H9 (cell line): ENCODE data around the gene CRABP2. TPM values are rescaled to one million over a fixed set of nuclear protein-coding genes. Genes with fewer than 3 reads are reported as not detected.

Source experiments
- DNase-seq: peaks from one replicate; pipeline ENCODE4 v3.0.0-alpha.2; 2017
- H2AFZ ChIP-seq: one replicate; pipeline ENCODE4 v1.6.1; 2013; ENCODE audit warnings: mild to moderate bottlenecking, low read length, control low read depth, moderate library complexity
- H2AK5ac ChIP-seq: 2 replicates; pipeline ENCODE4 v1.6.1; 2013; ENCODE audit warnings: low read length, control low read depth, mixed read lengths; ENCODE audit not compliant: insufficient read length
- H2BK120ac ChIP-seq: one replicate; pipeline ENCODE4 v1.6.1; 2013; ENCODE audit warnings: low read depth, mild to moderate bottlenecking, low read length, control low read depth, inconsistent platforms; ENCODE audit not compliant: poor library complexity, severe bottlenecking
- H2BK12ac ChIP-seq: 2 replicates; pipeline ENCODE4 v1.6.1; 2013; ENCODE audit warnings: low read length, control low read depth, mixed read lengths, low read depth; ENCODE audit not compliant: insufficient read length
- H2BK15ac ChIP-seq: 2 replicates; pipeline ENCODE4 v1.6.1; 2013; ENCODE audit warnings: low read depth, low read length, control low read depth
- H2BK20ac ChIP-seq: one replicate; pipeline ENCODE4 v1.6.1; 2013; ENCODE audit warnings: low read depth, mild to moderate bottlenecking, low read length, control low read depth, inconsistent platforms; ENCODE audit not compliant: poor library complexity, severe bottlenecking
- H2BK5ac ChIP-seq: 2 replicates; pipeline ENCODE4 v1.6.1; 2013; ENCODE audit warnings: low read length, control low read depth, mixed read lengths; ENCODE audit not compliant: insufficient read length
- H3K14ac ChIP-seq: 2 replicates; pipeline ENCODE4 v1.6.1; 2013; ENCODE audit warnings: low read length, control low read depth; ENCODE audit not compliant: insufficient read depth
- H3K18ac ChIP-seq: 2 replicates; pipeline ENCODE4 v1.6.1; 2013; ENCODE audit warnings: low read depth, mild to moderate bottlenecking, mixed read lengths, low read length, control low read depth; ENCODE audit not compliant: insufficient read length
- H3K23ac ChIP-seq: 2 replicates; pipeline ENCODE4 v1.6.1; 2013; ENCODE audit warnings: low read length, control low read depth, mixed read lengths, low read depth; ENCODE audit not compliant: insufficient read length
- H3K23me2 ChIP-seq: 2 replicates; pipeline ENCODE4 v1.6.1; 2013; ENCODE audit warnings: low read depth, mild to moderate bottlenecking, mixed read lengths, low read length, control low read depth; ENCODE audit not compliant: insufficient read length, poor library complexity, severe bottlenecking
- H3K27ac ChIP-seq: 2 replicates; pipeline ENCODE4 v1.5.1; 2013; ENCODE audit warnings: low read length, control low read depth, mixed read lengths, low read depth; ENCODE audit not compliant: insufficient read length
- H3K27me3 ChIP-seq: 2 replicates; pipeline ENCODE4 v1.6.1; 2013; ENCODE audit warnings: low read length, control low read depth, inconsistent platforms; ENCODE audit not compliant: insufficient read depth
- H3K4ac ChIP-seq: 2 replicates; pipeline ENCODE4 v1.6.1; 2013; ENCODE audit warnings: low read depth, mild to moderate bottlenecking, control low read depth, inconsistent platforms, low read length, moderate library complexity
- H3K4me1 ChIP-seq: 2 replicates; pipeline ENCODE4 v1.6.1; 2013; ENCODE audit warnings: low read length, control low read depth, inconsistent platforms; ENCODE audit not compliant: insufficient read depth
- H3K4me2 ChIP-seq: 2 replicates; pipeline ENCODE4 v1.6.1; 2013; ENCODE audit warnings: low read length, control low read depth, mixed read lengths; ENCODE audit not compliant: insufficient read length, insufficient read depth
- H3K56ac ChIP-seq: 2 replicates; pipeline ENCODE4 v1.6.1; 2013; ENCODE audit warnings: low read depth, mild to moderate bottlenecking, mixed read lengths, low read length, control low read depth; ENCODE audit not compliant: insufficient read length
- H3K79me1 ChIP-seq: 2 replicates; pipeline ENCODE4 v1.6.1; 2013; ENCODE audit warnings: low read depth, mild to moderate bottlenecking, moderate library complexity, low read length, control low read depth, inconsistent platforms; ENCODE audit not compliant: insufficient read depth, poor library complexity, severe bottlenecking
- H3K79me2 ChIP-seq: 2 replicates; pipeline ENCODE4 v1.6.1; 2013; ENCODE audit warnings: low read length, control low read depth, inconsistent platforms; ENCODE audit not compliant: insufficient read depth
- H3K9ac ChIP-seq: 2 replicates; pipeline ENCODE4 v1.6.1; 2013; ENCODE audit warnings: low read length, control low read depth, mixed read lengths; ENCODE audit not compliant: insufficient read length; ENCODE audit errors: extremely low read depth
- H3K9me3 ChIP-seq: one replicate; pipeline ENCODE4 v1.6.1; 2013; ENCODE audit warnings: low read depth, low read length, inconsistent platforms; ENCODE audit not compliant: control insufficient read depth
- H3T11ph ChIP-seq: one replicate; pipeline ENCODE4 v1.6.1; 2013; ENCODE audit warnings: mild to moderate bottlenecking, low read length, control low read depth, inconsistent platforms
- H4K20me1 ChIP-seq: one replicate; pipeline ENCODE4 v1.6.1; 2013; ENCODE audit not compliant: control insufficient read depth, insufficient read length, insufficient read depth
- H4K5ac ChIP-seq: 2 replicates; pipeline ENCODE4 v1.6.1; 2013; ENCODE audit warnings: low read depth, mild to moderate bottlenecking, mixed read lengths, low read length, control low read depth; ENCODE audit not compliant: insufficient read length
- H4K8ac ChIP-seq: replicated peaks from 2 replicates; pipeline ENCODE4 v1.6.1; 2013; ENCODE audit warnings: low read length, control low read depth, mixed read lengths, low read depth; ENCODE audit not compliant: insufficient read length
- H4K91ac ChIP-seq: 2 replicates; pipeline ENCODE4 v1.6.1; 2013; ENCODE audit warnings: low read depth, mild to moderate bottlenecking, moderate library complexity, mixed read lengths, low read length, control low read depth; ENCODE audit not compliant: insufficient read length
- H3K27ac Mint-ChIP-seq, 3 experiments: 2 replicates in 2 of 3; 3 replicates in 1 of 3; pipeline ENCODE4 v1.8.0; 2020 to 2021; ENCODE audit warnings: mixed read lengths in 3 of 3, mild to moderate bottlenecking in 1 of 3, moderate library complexity in 1 of 3
- H3K27me3 Mint-ChIP-seq: 2 replicates; pipeline ENCODE4 v1.8.0; 2021; ENCODE audit warnings: low read depth, mild to moderate bottlenecking, moderate library complexity, mixed read lengths
- H3K36me3 Mint-ChIP-seq, 3 experiments: 2 replicates in 2 of 3; 3 replicates in 1 of 3; pipeline ENCODE4 v1.8.0; 2020 to 2021; ENCODE audit warnings: low read depth in 3 of 3, mixed read lengths in 3 of 3; ENCODE audit not compliant: insufficient read depth in 1 of 3
- H3K4me1 Mint-ChIP-seq, 2 experiments: 2 replicates each; pipeline ENCODE4 v1.8.0; 2020; ENCODE audit warnings: mixed read lengths in 2 of 2
- H3K4me3 Mint-ChIP-seq, 2 experiments: 2 replicates in 1 of 2; 3 replicates in 1 of 2; pipeline ENCODE4 v1.8.0; 2020 to 2021; ENCODE audit warnings: mild to moderate bottlenecking in 2 of 2, mixed read lengths in 2 of 2, moderate library complexity in 1 of 2
- H3K9me3 Mint-ChIP-seq, 2 experiments: 2 replicates in 1 of 2; 3 replicates in 1 of 2; pipeline ENCODE4 v1.8.0; 2020; ENCODE audit warnings: mild to moderate bottlenecking in 2 of 2, mixed read lengths in 2 of 2, moderate library complexity in 1 of 2
- CTCF ChIP-seq: fragments of 200-600 bp; sonication (generic); conservative IDR thresholded peaks from 3 replicates; pipeline ENCODE4 v1.8.0; 2021; ENCODE audit warnings: antibody characterized with exemption, mild to moderate bottlenecking
- WGBS: extraction: QIAGEN DNeasy Blood & Tissue Kit; methylation state at CpG from one replicate; pipeline ENCODE4 v1.1.7; 2013; ENCODE audit warnings: missing lambda C conversion rate, low lambda C conversion rate, mixed read lengths; ENCODE audit not compliant: insufficient read length; ENCODE audit errors: extremely low coverage; 5-methylcytosine and 5-hydroxymethylcytosine counted together
- total RNA-seq: library from RNA; stranded (reverse); gene quantifications from 2 replicates; pipeline ENCODE4 v1.2.1, GENCODE V29; 2021

CRABP2 gene
- total RNA-seq, 1 experiment from 2014 or later = 184 TPM

- Histone ChIP-seq H2BK15ac (no peak overlapping the region), H3K23ac (no peak overlapping the region), H2BK120ac (no peak overlapping the region), H3K4me1 (peaks cover 26% of the 10 kb centered on the region; the same call in 1 of the 2 replicates), H3K27me3 (no peaks in the 10 kb centered on the region), H3K4ac (no peak overlapping the region), H2BK20ac (no peak overlapping the region), H3K79me2 (no peaks in the 10 kb centered on the region), H2AFZ (no peak overlapping the region), H2BK12ac (no peak overlapping the region), H3K79me1 (no peaks in the 10 kb centered on the region), H4K91ac (no peak overlapping the region), H4K20me1 (no peaks in the 10 kb centered on the region), H3K14ac (no peak overlapping the region; the same call in 1 of the 2 replicates), H3K23me2 (no peaks in the 10 kb centered on the region), H3K9me3 (no peaks in the 10 kb centered on the region), H4K8ac (no peak overlapping the region), H3T11ph (no peak overlapping the region), H3K4me2 (no peak overlapping the region), H4K5ac (no peak overlapping the region), H2AK5ac (no peak overlapping the region), H3K18ac (peak overlapping the region; percentile 1), H3K27ac (no peak overlapping the region), H3K9ac (no peak overlapping the region), H2BK5ac (no peak overlapping the region), H3K56ac (no peak overlapping the region)
- peaks cover 5% of the 10 kb centered on the region for H3K27me3 Mint-ChIP-seq
- TF ChIP-seq CTCF = no peak
- peaks cover 93 to 98% of the 10 kb centered on the region in 2 experiments for H3K4me1 Mint-ChIP-seq
- H3K27ac Mint-ChIP-seq = peak overlapping the region; percentile 88 to 96 (median 89); a peak in 6 of 7 replicates
- no peaks in the 10 kb centered on the region; a peak in 1 of 5 replicates for H3K9me3 Mint-ChIP-seq
- H3K36me3 Mint-ChIP-seq = no peaks in the 10 kb centered on the region; a peak in 2 of 7 replicates
- DNase-seq = no peak
- WGBS = no CpG with 5 or more reads among the region's 3 CpGs
- H3K4me3 Mint-ChIP-seq = no peak overlapping the region; a peak in 1 of 5 replicates
These were observed 39.8 kb downstream of the CRABP2 start for GRCh38 chr1:156665539-156665938.
